GM21515 (cell line): Measurements from ENCODE around the gene C4orf54.

ENCODE experiments used
- ATAC-seq: cut with Tn5 transposase; IDR thresholded peaks from one replicate; pipeline ENCODE4 v1.9.1; 2021; ENCODE audit not compliant: unreplicated experiment

C4orf54 gene

GRCh38 chr4:99657798-99658197 lies at the start of gene C4orf54:
Gene C4orf54, minus strand, starts transcription at chr4:99657828. Its CDS starts 3,180 bp downstream, at chr4:99654648.
- no peak for ATAC-seq

GRCh38 chr4:99705891-99706290 lies 48.3 kb upstream of the C4orf54 start:
- no peak for ATAC-seq

GRCh38 chr4:99696801-99697200 lies 39.2 kb upstream of the C4orf54 start:
- ATAC-seq = no peak

- no peak for ATAC-seq
Measured at GRCh38 chr4:99693140-99693539, 35.5 kb upstream of the C4orf54 start.

GRCh38 chr4:99690990-99691389 lies 33.4 kb upstream of the C4orf54 start:
- no peak for ATAC-seq

GRCh38 chr4:99690472-99690871 lies 32.8 kb upstream of the C4orf54 start:
- ATAC-seq = no peak

- no peak for ATAC-seq
Measured at GRCh38 chr4:99687120-99687519, 29.5 kb upstream of the C4orf54 start.

GRCh38 chr4:99685234-99685633 lies 27.6 kb upstream of the C4orf54 start:
- ATAC-seq = no peak

GRCh38 chr4:99683895-99684294 lies 26.3 kb upstream of the C4orf54 start:
- ATAC-seq = no peak

- no peak for ATAC-seq
Measured at GRCh38 chr4:99679976-99680375, 22.3 kb upstream of the C4orf54 start.

- no peak for ATAC-seq
Measured at GRCh38 chr4:99679204-99679603, 21.6 kb upstream of the C4orf54 start.

GRCh38 chr4:99677161-99677560 lies 19.5 kb upstream of the C4orf54 start:
- no peak for ATAC-seq

- ATAC-seq = no peak
Measured at GRCh38 chr4:99670409-99671073, 12.9 kb upstream of the C4orf54 start.

GRCh38 chr4:99669084-99669483 lies 11.5 kb upstream of the C4orf54 start:
- ATAC-seq = no peak

- ATAC-seq = no peak
Measured at GRCh38 chr4:99668472-99668871, 10.8 kb upstream of the C4orf54 start.

- ATAC-seq = no peak
Measured at GRCh38 chr4:99665983-99666382, 8.4 kb upstream of the C4orf54 start.

GRCh38 chr4:99664716-99665115 lies 7.1 kb upstream of the C4orf54 start:
- no peak for ATAC-seq

GRCh38 chr4:99661907-99662306 lies 4.3 kb upstream of the C4orf54 start:
- no peak for ATAC-seq

- ATAC-seq = no peak
Measured at GRCh38 chr4:99658666-99659065, 1.0 kb upstream of the C4orf54 start.

- no peak for ATAC-seq
Measured at GRCh38 chr4:99655308-99656081, 2.1 kb downstream of the C4orf54 start.

- ATAC-seq = no peak
Measured at GRCh38 chr4:99654361-99654761, 3.3 kb downstream of the C4orf54 start.

- ATAC-seq = no peak
Measured at GRCh38 chr4:99653916-99654315, 3.7 kb downstream of the C4orf54 start.
